ENCODE measurements around the gene MPP7. TPM values are rescaled to one million over a fixed set of nuclear protein-coding genes. Genes with fewer than 3 reads are reported as not detected.
"Not testable (repeated sequence)": the region's sequence is repeated elsewhere in the genome, so short reads cannot be mapped to it uniquely, and the experiment has no call there.

The MPP7 gene
- polyA plus RNA-seq, 2 donors: 11.1 to 19.7 TPM

GRCh38 chr10:28327491-28327880 is 24.6 kb upstream of the MPP7 start:
- Histone ChIP-seq H3K27me3 (ENCODE audit: control insufficient read depth in 1 of 2, insufficient read depth in 2 of 2, low read length in 2 of 2) (no peaks in the 10 kb centered on the region), H3K4me3 (ENCODE audit: low read depth in 1 of 2, low read length in 2 of 2) (no peak overlapping the region), H3K4me1 (ENCODE audit: control insufficient read depth in 2 of 2, insufficient read depth in 2 of 2, low read length in 1 of 2) (peaks cover 0 to 5% of the 10 kb centered on the region in 2 donors), H3K9me3 (ENCODE audit: control insufficient read depth in 2 of 2, insufficient read depth in 1 of 2, low read depth in 1 of 2, low read length in 1 of 2) (no peaks in the 10 kb centered on the region), H3K36me3 (ENCODE audit: control insufficient read depth in 2 of 2, insufficient read depth in 2 of 2, low read length in 1 of 2) (no peaks in the 10 kb centered on the region), H3K27ac (ENCODE audit: low read depth in 2 of 2, low read length in 1 of 2) (peak overlapping the region in 1 of 2 donors; percentile 75)
- WGBS, 2 donors: 30 to 33% methylated on average over 3 of the region's 3 CpGs

- Histone ChIP-seq H3K36me3 (ENCODE audit: control insufficient read depth in 2 of 2, insufficient read depth in 2 of 2, low read length in 1 of 2) (no peaks in the 10 kb centered on the region), H3K27ac (ENCODE audit: low read depth in 2 of 2, low read length in 1 of 2) (peak overlapping the region; percentile 76 to 84), H3K4me1 (ENCODE audit: control insufficient read depth in 2 of 2, insufficient read depth in 2 of 2, low read length in 1 of 2) (peaks cover 0 to 5% of the 10 kb centered on the region in 2 donors), H3K4me3 (ENCODE audit: low read depth in 1 of 2, low read length in 2 of 2) (no peak overlapping the region), H3K27me3 (ENCODE audit: control insufficient read depth in 1 of 2, insufficient read depth in 2 of 2, low read length in 2 of 2) (no peaks in the 10 kb centered on the region), H3K9me3 (ENCODE audit: control insufficient read depth in 2 of 2, insufficient read depth in 1 of 2, low read depth in 1 of 2, low read length in 1 of 2) (no peaks in the 10 kb centered on the region)
- WGBS, 2 donors: 16 to 20% methylated on average over 10 of the region's 10 CpGs
These were observed 23.9 kb upstream of the MPP7 start for GRCh38 chr10:28326516-28327490.

GRCh38 chr10:28320799-28321198 is 17.9 kb upstream of the MPP7 start:
- H3K9me3 ChIP-seq (ENCODE audit: control insufficient read depth in 2 of 2, insufficient read depth in 1 of 2, low read depth in 1 of 2, low read length in 1 of 2): no peaks in the 10 kb centered on the region
- no peaks in the 10 kb centered on the region for H3K36me3 ChIP-seq (ENCODE audit: control insufficient read depth in 2 of 2, insufficient read depth in 2 of 2, low read length in 1 of 2)
- no peaks in the 10 kb centered on the region for H3K4me1 ChIP-seq (ENCODE audit: control insufficient read depth in 2 of 2, insufficient read depth in 2 of 2, low read length in 1 of 2)
- H3K4me3 ChIP-seq (ENCODE audit: low read depth in 1 of 2, low read length in 2 of 2): no peak overlapping the region
- WGBS, 2 donors: 76% methylated on average over 4 of the region's 4 CpGs
- no peaks in the 10 kb centered on the region for H3K27me3 ChIP-seq (ENCODE audit: control insufficient read depth in 1 of 2, insufficient read depth in 2 of 2, low read length in 2 of 2)
- no peak overlapping the region for H3K27ac ChIP-seq (ENCODE audit: low read depth in 2 of 2, low read length in 1 of 2)

GRCh38 chr10:28320090-28320489 is 17.2 kb upstream of the MPP7 start:
- Histone ChIP-seq H3K4me1 (ENCODE audit: control insufficient read depth in 2 of 2, insufficient read depth in 2 of 2, low read length in 1 of 2) (no peaks in the 10 kb centered on the region), H3K36me3 (ENCODE audit: control insufficient read depth in 2 of 2, insufficient read depth in 2 of 2, low read length in 1 of 2) (no peaks in the 10 kb centered on the region), H3K27ac (ENCODE audit: low read depth in 2 of 2, low read length in 1 of 2) (no peak overlapping the region), H3K9me3 (ENCODE audit: control insufficient read depth in 2 of 2, insufficient read depth in 1 of 2, low read depth in 1 of 2, low read length in 1 of 2) (no peaks in the 10 kb centered on the region), H3K4me3 (ENCODE audit: low read depth in 1 of 2, low read length in 2 of 2) (no peak overlapping the region), H3K27me3 (ENCODE audit: control insufficient read depth in 1 of 2, insufficient read depth in 2 of 2, low read length in 2 of 2) (no peaks in the 10 kb centered on the region)
- 61 to 69% methylated on average over 3 of the region's 3 CpGs for WGBS, 2 donors

GRCh38 chr10:28319061-28319460 is 16.2 kb upstream of the MPP7 start:
- H3K4me1 ChIP-seq (ENCODE audit: control insufficient read depth in 2 of 2, insufficient read depth in 2 of 2, low read length in 1 of 2); H3K27me3 ChIP-seq (ENCODE audit: control insufficient read depth in 1 of 2, insufficient read depth in 2 of 2, low read length in 2 of 2); H3K9me3 ChIP-seq (ENCODE audit: control insufficient read depth in 2 of 2, insufficient read depth in 1 of 2, low read depth in 1 of 2, low read length in 1 of 2); H3K4me3 ChIP-seq (ENCODE audit: low read depth in 1 of 2, low read length in 2 of 2); H3K27ac ChIP-seq (ENCODE audit: low read depth in 2 of 2, low read length in 1 of 2); H3K36me3 ChIP-seq (ENCODE audit: control insufficient read depth in 2 of 2, insufficient read depth in 2 of 2, low read length in 1 of 2): not testable (repeated sequence)

GRCh38 chr10:28318626-28319025 is 15.8 kb upstream of the MPP7 start:
- H3K27me3 ChIP-seq (ENCODE audit: control insufficient read depth in 1 of 2, insufficient read depth in 2 of 2, low read length in 2 of 2): no peaks in the 10 kb centered on the region
- H3K36me3 ChIP-seq (ENCODE audit: control insufficient read depth in 2 of 2, insufficient read depth in 2 of 2, low read length in 1 of 2): no peaks in the 10 kb centered on the region
- no peaks in the 10 kb centered on the region for H3K4me1 ChIP-seq (ENCODE audit: control insufficient read depth in 2 of 2, insufficient read depth in 2 of 2, low read length in 1 of 2)
- no peak overlapping the region for H3K27ac ChIP-seq (ENCODE audit: low read depth in 2 of 2, low read length in 1 of 2)
- H3K4me3 ChIP-seq (ENCODE audit: low read depth in 1 of 2, low read length in 2 of 2): no peak overlapping the region
- H3K9me3 ChIP-seq (ENCODE audit: control insufficient read depth in 2 of 2, insufficient read depth in 1 of 2, low read depth in 1 of 2, low read length in 1 of 2): no peaks in the 10 kb centered on the region
- 59 to 91% methylated on average over 1 of the region's 1 CpG for WGBS, 2 donors

- WGBS, 2 donors: 73 to 79% methylated on average over 7 of the region's 7 CpGs
- Histone ChIP-seq H3K36me3 (ENCODE audit: control insufficient read depth in 2 of 2, insufficient read depth in 2 of 2, low read length in 1 of 2) (no peaks in the 10 kb centered on the region), H3K27ac (ENCODE audit: low read depth in 2 of 2, low read length in 1 of 2) (no peak overlapping the region), H3K27me3 (ENCODE audit: control insufficient read depth in 1 of 2, insufficient read depth in 2 of 2, low read length in 2 of 2) (no peaks in the 10 kb centered on the region), H3K4me1 (ENCODE audit: control insufficient read depth in 2 of 2, insufficient read depth in 2 of 2, low read length in 1 of 2) (no peaks in the 10 kb centered on the region), H3K9me3 (ENCODE audit: control insufficient read depth in 2 of 2, insufficient read depth in 1 of 2, low read depth in 1 of 2, low read length in 1 of 2) (no peaks in the 10 kb centered on the region), H3K4me3 (ENCODE audit: low read depth in 1 of 2, low read length in 2 of 2) (no peak overlapping the region)
These were observed 14.9 kb upstream of the MPP7 start for GRCh38 chr10:28317760-28318159.

GRCh38 chr10:28316696-28317095 is 13.8 kb upstream of the MPP7 start:
- WGBS, 2 donors: 74 to 82% methylated on average over 5 of the region's 5 CpGs
- Histone ChIP-seq H3K27me3 (ENCODE audit: control insufficient read depth in 1 of 2, insufficient read depth in 2 of 2, low read length in 2 of 2) (no peaks in the 10 kb centered on the region), H3K36me3 (ENCODE audit: control insufficient read depth in 2 of 2, insufficient read depth in 2 of 2, low read length in 1 of 2) (peaks cover 0 to 3% of the 10 kb centered on the region in 2 donors), H3K27ac (ENCODE audit: low read depth in 2 of 2, low read length in 1 of 2) (no peak overlapping the region), H3K4me1 (ENCODE audit: control insufficient read depth in 2 of 2, insufficient read depth in 2 of 2, low read length in 1 of 2) (no peaks in the 10 kb centered on the region), H3K9me3 (ENCODE audit: control insufficient read depth in 2 of 2, insufficient read depth in 1 of 2, low read depth in 1 of 2, low read length in 1 of 2) (no peaks in the 10 kb centered on the region), H3K4me3 (ENCODE audit: low read depth in 1 of 2, low read length in 2 of 2) (no peak overlapping the region)

- Histone ChIP-seq H3K27ac (ENCODE audit: low read depth in 2 of 2, low read length in 1 of 2) (no peak overlapping the region), H3K9me3 (ENCODE audit: control insufficient read depth in 2 of 2, insufficient read depth in 1 of 2, low read depth in 1 of 2, low read length in 1 of 2) (no peaks in the 10 kb centered on the region), H3K36me3 (ENCODE audit: control insufficient read depth in 2 of 2, insufficient read depth in 2 of 2, low read length in 1 of 2) (peaks cover 0 to 3% of the 10 kb centered on the region in 2 donors), H3K4me1 (ENCODE audit: control insufficient read depth in 2 of 2, insufficient read depth in 2 of 2, low read length in 1 of 2) (no peaks in the 10 kb centered on the region), H3K4me3 (ENCODE audit: low read depth in 1 of 2, low read length in 2 of 2) (no peak overlapping the region), H3K27me3 (ENCODE audit: control insufficient read depth in 1 of 2, insufficient read depth in 2 of 2, low read length in 2 of 2) (no peaks in the 10 kb centered on the region)
- 76 to 80% methylated on average over 4 of the region's 4 CpGs for WGBS, 2 donors
These were observed 12.3 kb upstream of the MPP7 start for GRCh38 chr10:28315140-28315539.

- Histone ChIP-seq H3K27me3 (ENCODE audit: control insufficient read depth in 1 of 2, insufficient read depth in 2 of 2, low read length in 2 of 2) (no peaks in the 10 kb centered on the region), H3K9me3 (ENCODE audit: control insufficient read depth in 2 of 2, insufficient read depth in 1 of 2, low read depth in 1 of 2, low read length in 1 of 2) (no peaks in the 10 kb centered on the region), H3K27ac (ENCODE audit: low read depth in 2 of 2, low read length in 1 of 2) (no peak overlapping the region), H3K36me3 (ENCODE audit: control insufficient read depth in 2 of 2, insufficient read depth in 2 of 2, low read length in 1 of 2) (peaks cover 0 to 3% of the 10 kb centered on the region in 2 donors), H3K4me3 (ENCODE audit: low read depth in 1 of 2, low read length in 2 of 2) (no peak overlapping the region), H3K4me1 (ENCODE audit: control insufficient read depth in 2 of 2, insufficient read depth in 2 of 2, low read length in 1 of 2) (no peaks in the 10 kb centered on the region)
- 77 to 88% methylated on average over 5 of the region's 5 CpGs for WGBS, 2 donors
These were observed 11.3 kb upstream of the MPP7 start for GRCh38 chr10:28314211-28314610.

All from esophagus (tissue), 2 donors.